Measurements from ENCODE around the gene DUS1L.

Gene DUS1L

DNA sequence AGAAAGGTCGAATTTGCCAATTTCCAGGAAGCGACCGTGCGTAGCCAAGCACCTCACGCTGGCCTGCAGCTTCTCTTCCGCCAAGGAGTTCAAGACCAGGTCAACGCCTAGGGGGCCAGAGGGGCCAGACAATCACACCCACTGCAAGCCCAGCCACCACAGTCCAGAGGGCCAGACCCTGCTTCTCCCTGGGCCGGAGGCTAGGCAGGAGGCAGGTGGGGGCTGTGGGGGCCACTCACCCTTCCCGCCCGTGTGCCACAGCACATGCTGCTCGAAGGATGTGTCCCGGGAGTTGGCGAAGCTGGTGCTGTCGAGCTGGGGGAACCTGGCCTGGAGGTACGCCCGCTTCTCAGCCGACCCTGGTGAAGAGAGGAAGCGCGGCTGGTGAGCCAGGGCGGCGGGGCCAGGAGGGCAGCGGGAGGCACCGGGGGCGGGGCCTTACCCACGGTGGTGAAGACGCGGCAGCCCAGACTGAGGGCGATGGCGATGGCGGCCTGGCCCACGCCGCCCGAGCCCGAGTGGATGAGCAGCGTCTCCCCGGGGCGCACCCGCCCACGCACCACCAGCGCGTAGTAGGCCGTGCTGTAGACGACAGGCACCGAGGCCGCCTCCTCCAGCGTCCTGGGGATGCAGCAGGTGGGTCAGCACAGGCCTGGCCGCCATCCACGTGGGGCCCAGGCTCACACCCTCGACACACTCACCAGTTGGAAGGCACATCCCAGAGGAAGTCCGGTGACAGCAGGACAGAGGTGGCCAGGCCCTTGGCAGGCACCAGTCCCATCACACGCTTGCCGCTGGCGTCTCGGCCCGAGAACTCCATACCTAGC is 18.1 kb upstream of the DUS1L start:
- no peak overlapping the region for H2AFZ ChIP-seq (ENCODE audit: low read depth, low read length)
- no peak for DNase-seq
- peaks cover 3% of the 10 kb centered on the region; the same call in 1 of the 2 replicates for H3K79me2 ChIP-seq (ENCODE audit: insufficient read depth, low read length)
- H3K27me3 ChIP-seq (ENCODE audit: insufficient read depth, low read length, poor library complexity) = no peaks in the 10 kb centered on the region
- no peaks in the 10 kb centered on the region for H3K4me1 ChIP-seq (ENCODE audit: insufficient read depth, low read length)
- no peak overlapping the region for H3K27ac ChIP-seq (ENCODE audit: low read length)
- TF ChIP-seq EZH2 (IDR thresholded peaks at IDR 0.05; ENCODE audit: borderline replicate concordance, low read depth, low read length, severe bottlenecking) = no peak
- TF ChIP-seq, protein P1, sequence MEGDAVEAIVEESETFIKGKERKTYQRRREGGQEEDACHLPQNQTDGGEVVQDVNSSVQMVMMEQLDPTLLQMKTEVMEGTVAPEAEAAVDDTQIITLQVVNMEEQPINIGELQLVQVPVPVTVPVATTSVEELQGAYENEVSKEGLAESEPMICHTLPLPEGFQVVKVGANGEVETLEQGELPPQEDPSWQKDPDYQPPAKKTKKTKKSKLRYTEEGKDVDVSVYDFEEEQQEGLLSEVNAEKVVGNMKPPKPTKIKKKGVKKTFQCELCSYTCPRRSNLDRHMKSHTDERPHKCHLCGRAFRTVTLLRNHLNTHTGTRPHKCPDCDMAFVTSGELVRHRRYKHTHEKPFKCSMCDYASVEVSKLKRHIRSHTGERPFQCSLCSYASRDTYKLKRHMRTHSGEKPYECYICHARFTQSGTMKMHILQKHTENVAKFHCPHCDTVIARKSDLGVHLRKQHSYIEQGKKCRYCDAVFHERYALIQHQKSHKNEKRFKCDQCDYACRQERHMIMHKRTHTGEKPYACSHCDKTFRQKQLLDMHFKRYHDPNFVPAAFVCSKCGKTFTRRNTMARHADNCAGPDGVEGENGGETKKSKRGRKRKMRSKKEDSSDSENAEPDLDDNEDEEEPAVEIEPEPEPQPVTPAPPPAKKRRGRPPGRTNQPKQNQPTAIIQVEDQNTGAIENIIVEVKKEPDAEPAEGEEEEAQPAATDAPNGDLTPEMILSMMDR (IDR thresholded peaks at IDR 0.05; ENCODE audit: borderline replicate concordance, extremely low read depth, low read length, poor library complexity, severe bottlenecking) = no peak
- no peak for ATAC-seq (ENCODE audit: insufficient read depth, low read depth)
- no peak overlapping the region for H3K4me2 ChIP-seq (ENCODE audit: insufficient read depth, low read length)
- no peak overlapping the region for H3K4me3 ChIP-seq (ENCODE audit: low read depth in 1 of 2, low read length in 2 of 2)
- peaks cover 98% of the 10 kb centered on the region for H3K36me3 ChIP-seq (ENCODE audit: insufficient read depth, low read length)
- peaks cover 83% of the 10 kb centered on the region for H4K20me1 ChIP-seq (ENCODE audit: insufficient read depth, low read length)
- no peaks in the 10 kb centered on the region for H3K9me3 ChIP-seq (ENCODE audit: insufficient read depth, low read length, severe bottlenecking)
- no peak overlapping the region for H3K9ac ChIP-seq (ENCODE audit: low read depth, low read length)

- H3K79me2 ChIP-seq (ENCODE audit: insufficient read depth, low read length) = no peaks in the 10 kb centered on the region; the same call in 1 of the 2 replicates
- DNase-seq = no peak
- no peak for ATAC-seq (ENCODE audit: insufficient read depth, low read depth)
- no peaks in the 10 kb centered on the region for H3K4me1 ChIP-seq (ENCODE audit: insufficient read depth, low read length)
- H3K4me3 ChIP-seq (ENCODE audit: low read depth in 1 of 2, low read length in 2 of 2) = no peak overlapping the region
- no peak overlapping the region for H3K4me2 ChIP-seq (ENCODE audit: insufficient read depth, low read length)
- H4K20me1 ChIP-seq (ENCODE audit: insufficient read depth, low read length) = peaks cover 78% of the 10 kb centered on the region
- no peak overlapping the region for H3K27ac ChIP-seq (ENCODE audit: low read length)
- H3K9me3 ChIP-seq (ENCODE audit: insufficient read depth, low read length, severe bottlenecking) = no peaks in the 10 kb centered on the region
- no peak for TF ChIP-seq EZH2 (IDR thresholded peaks at IDR 0.05; ENCODE audit: borderline replicate concordance, low read depth, low read length, severe bottlenecking)
- TF ChIP-seq, protein P1 (IDR thresholded peaks at IDR 0.05; ENCODE audit: borderline replicate concordance, extremely low read depth, low read length, poor library complexity, severe bottlenecking) = no peak
- peaks cover 98% of the 10 kb centered on the region for H3K36me3 ChIP-seq (ENCODE audit: insufficient read depth, low read length)
- H3K9ac ChIP-seq (ENCODE audit: low read depth, low read length) = no peak overlapping the region
- H2AFZ ChIP-seq (ENCODE audit: low read depth, low read length) = no peak overlapping the region
- H3K27me3 ChIP-seq (ENCODE audit: insufficient read depth, low read length, poor library complexity) = no peaks in the 10 kb centered on the region
Measured at GRCh38 chr17:82083009-82083408, 17.4 kb upstream of the DUS1L start.

DNA sequence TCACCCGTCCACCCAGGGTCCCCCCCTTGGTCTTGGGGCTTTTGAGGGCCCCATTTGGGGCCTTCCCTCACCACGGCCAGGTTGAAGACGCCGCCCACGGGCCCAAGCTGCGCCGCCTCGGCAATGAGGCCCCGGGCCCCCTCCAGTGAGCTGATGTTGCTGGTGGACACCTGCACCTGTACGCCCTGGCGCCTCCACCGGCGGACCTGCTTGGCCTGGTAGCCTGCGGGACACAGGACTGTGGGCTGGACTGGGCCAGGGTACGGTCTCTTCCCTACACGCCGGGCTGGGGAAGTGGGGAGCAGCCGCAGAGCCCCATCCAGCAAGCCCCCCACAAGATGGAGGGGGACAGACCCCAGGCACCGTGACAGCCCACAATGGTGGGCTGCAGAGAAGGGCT is 16.9 kb upstream of the DUS1L start:
- TF ChIP-seq, protein P1 (IDR thresholded peaks at IDR 0.05; ENCODE audit: borderline replicate concordance, extremely low read depth, low read length, poor library complexity, severe bottlenecking) = no peak
- no peak for TF ChIP-seq EZH2 (IDR thresholded peaks at IDR 0.05; ENCODE audit: borderline replicate concordance, low read depth, low read length, severe bottlenecking)
- Histone ChIP-seq H3K36me3 (ENCODE audit: insufficient read depth, low read length) (peaks cover 97% of the 10 kb centered on the region), H4K20me1 (ENCODE audit: insufficient read depth, low read length) (peaks cover 80% of the 10 kb centered on the region), H3K9me3 (ENCODE audit: insufficient read depth, low read length, severe bottlenecking) (no peaks in the 10 kb centered on the region), H3K4me2 (ENCODE audit: insufficient read depth, low read length) (no peak overlapping the region), H2AFZ (ENCODE audit: low read depth, low read length) (no peak overlapping the region), H3K27ac (ENCODE audit: low read length) (no peak overlapping the region), H3K27me3 (ENCODE audit: insufficient read depth, low read length, poor library complexity) (no peaks in the 10 kb centered on the region), H3K9ac (ENCODE audit: low read depth, low read length) (no peak overlapping the region), H3K4me1 (ENCODE audit: insufficient read depth, low read length) (no peaks in the 10 kb centered on the region), H3K4me3 (ENCODE audit: low read depth in 1 of 2, low read length in 2 of 2) (no peak overlapping the region), H3K79me2 (ENCODE audit: insufficient read depth, low read length) (no peaks in the 10 kb centered on the region; the same call in 1 of the 2 replicates)
- ATAC-seq (ENCODE audit: insufficient read depth, low read depth) (no peak), DNase-seq (no peak)

Measured in DND-41 (cell line).